ENCODE results near the gene CLIC6. TPM values are rescaled to one million over a fixed set of nuclear protein-coding genes. Genes with fewer than 3 reads are reported as not detected.

The CLIC6 gene
- total and polyA plus RNA-seq, 9 of the 15 experiments (the other 6 are each of a cell fraction or from before 2014, with no cell fraction given) = not detected

- Histone ChIP-seq H3K9ac (ENCODE audit: insufficient read depth in 1 of 2, low read depth in 2 of 2, low read length in 2 of 2) (no peak overlapping the region), H3K4me3 (no peak overlapping the region), H4K20me1 (replicated peaks; ENCODE audit: control insufficient read depth, insufficient read depth, low read length) (no peaks in the 10 kb centered on the region), H3K36me3 (ENCODE audit: control insufficient read depth, insufficient read depth, low read length) (no peaks in the 10 kb centered on the region), H3K4me1 (replicated peaks in 1 of 2; ENCODE audit: control insufficient read depth in 2 of 2, insufficient read depth in 2 of 2, low read length in 2 of 2) (peaks cover 0 to 11% of the 10 kb centered on the region in 2 experiments; a peak in 3 of 5 replicates), H3K9me3 (replicated peaks; ENCODE audit: control insufficient read depth, insufficient read depth, low read depth, low read length) (no peaks in the 10 kb centered on the region), H3K9me1 (ENCODE audit: control insufficient read depth, insufficient read depth, low read length) (no peaks in the 10 kb centered on the region), H2AFZ (ENCODE audit: low read depth, low read length) (peak overlapping the region; percentile 78), H3K27me3 (ENCODE audit: control insufficient read depth in 2 of 2, insufficient read depth in 2 of 2, low read length in 2 of 2) (peaks cover 10 to 17% of the 10 kb centered on the region in 2 experiments; a peak in 4 of 5 replicates), H3K79me2 (ENCODE audit: control insufficient read depth, insufficient read depth, low read length) (no peaks in the 10 kb centered on the region), H3K4me2 (ENCODE audit: insufficient read depth, low read length) (peak overlapping the region; percentile 54; the same call in 1 of the 2 replicates), H3K27ac (ENCODE audit: extremely low read depth, low read depth, low read length) (no peak overlapping the region)
- DNase-seq (ENCODE audit: extremely low read depth in 1 of 4, low spot score in 3 of 4) (peak in 1 of 4 experiments; percentile 14), ATAC-seq (peak; percentile 13; the same call in 2 of the 3 replicates), FAIRE-seq (no peak)
- ChIA-PET POLR2A (interaction anchor here (0.6 kb wide), 1 partner anchor 904 kb away, joined by 3 read pairs; no protein-coding TSS in a partner anchor), CTCF (ENCODE audit: low intra/inter-chr PET ratio) (interaction anchor here (0.6 kb wide), 1 partner anchor 1385 kb away, joined by 3 read pairs; no protein-coding TSS in a partner anchor)
- 0 out of 2 replicates have a peak, but pooled peaks have one; percentile 27 for TF ChIP-seq KLF13 (tag; IDR thresholded peaks at IDR 0.05; ENCODE audit: borderline replicate concordance, low read depth)
- TF ChIP-seq ZNF395 (CRISPR knock-in tag; IDR thresholded peaks at IDR 0.05) = peak; percentile 28; the same call in 1 of the 2 replicates
- TF ChIP-seq SMAD4 (CRISPR knock-in tag; conservative IDR thresholded peaks at IDR 0.05) = 0 out of 2 replicates have a peak, but pooled peaks have one; percentile 1
- 0 out of 2 replicates have a peak, but pooled peaks have one; percentile 18 for TF ChIP-seq CREB3L1 (IDR thresholded peaks at IDR 0.05; ENCODE audit: borderline replicate concordance, low read depth)
- no peak for TF ChIP-seq HMBOX1 (IDR thresholded peaks at IDR 0.05)
- no peak for TF ChIP-seq MYC (IDR thresholded peaks at IDR 0.05; ENCODE audit: low read depth, low read length)
- peak; percentile 11; the same call in 1 of the 2 replicates for TF ChIP-seq MYC (CRISPR knock-in tag; IDR thresholded peaks at IDR 0.05; ENCODE audit: borderline replicate concordance, low read depth)
- peak; percentile 9; the same call in 1 of the 2 replicates for TF ChIP-seq L3MBTL2 (IDR thresholded peaks at IDR 0.05)
- peak; percentile 60; the same call in 1 of the 2 replicates for TF ChIP-seq PTRF (tag; IDR thresholded peaks at IDR 0.05)
- TF ChIP-seq ZBTB7A (IDR thresholded peaks at IDR 0.05; ENCODE audit: borderline replicate concordance, control insufficient read depth, low read depth, low read length) = no peak
- TF ChIP-seq BHLHE40 (IDR thresholded peaks at IDR 0.05; ENCODE audit: low read length) = 0 out of 2 replicates have a peak, but pooled peaks have one; percentile 3
- in situ Hi-C loops (cut with MboI) (loop anchor here (25.0 kb wide), 1 partner anchor 254 kb away; the partner anchor contains the start of gene SMIM11), intact Hi-C loops (cut with micrococcal nuclease) (no loop called here)
- no TSS peak for BruUV-seq (replicated peaks)
- WGBS (ENCODE audit: insufficient coverage, low coverage, missing lambda C conversion rate) = 28% methylated on average over 4 of the region's 4 CpGs
Observed at GRCh38 chr21:34640858-34641257, 27.9 kb upstream of the CLIC6 start.
